HCEC 1CT (cell line): ENCODE data around the gene MFSD6L.
"Not testable (repeated sequence)": the region's sequence is repeated elsewhere in the genome, so short reads cannot be mapped to it uniquely, and the experiment has no call there.

Experiments used
- DNase-seq: peaks from one replicate; pipeline ENCODE4 v3.0.0-alpha.2; 2017

MFSD6L gene

GRCh38 chr17:8825802-8826201, 26.6 kb upstream of the MFSD6L start:
- DNase-seq: no peak

GRCh38 chr17:8823279-8823678, 24.1 kb upstream of the MFSD6L start:
- no peak for DNase-seq

- DNase-seq: no peak
Measured at GRCh38 chr17:8822401-8823035, 23.4 kb upstream of the MFSD6L start.

GRCh38 chr17:8821446-8822105, 22.4 kb upstream of the MFSD6L start:
- DNase-seq: no peak

- DNase-seq: no peak
Measured at GRCh38 chr17:8820311-8821010, 21.3 kb upstream of the MFSD6L start.

- no peak for DNase-seq
Measured at GRCh38 chr17:8818654-8819330, 19.6 kb upstream of the MFSD6L start.

GRCh38 chr17:8818047-8818446, 18.9 kb upstream of the MFSD6L start:
- DNase-seq: no peak

GRCh38 chr17:8806926-8807550, 7.9 kb upstream of the MFSD6L start:
- no peak for DNase-seq

- no peak for DNase-seq
Measured at GRCh38 chr17:8806253-8806925, 7.2 kb upstream of the MFSD6L start.

GRCh38 chr17:8805396-8805795, 6.2 kb upstream of the MFSD6L start:
- not testable (repeated sequence) for DNase-seq

- no peak for DNase-seq
Measured at GRCh38 chr17:8803531-8804420, 4.6 kb upstream of the MFSD6L start.

GRCh38 chr17:8801135-8801840, 2.1 kb upstream of the MFSD6L start:
- no peak for DNase-seq

GRCh38 chr17:8800656-8801055, 1.5 kb upstream of the MFSD6L start:
- no peak for DNase-seq

GRCh38 chr17:8799570-8800212, 526 bp upstream of the MFSD6L start:
- DNase-seq: no peak

GRCh38 chr17:8798176-8798845, 854 bp downstream of the MFSD6L start:
- DNase-seq: no peak

GRCh38 chr17:8797621-8798175, 1.5 kb downstream of the MFSD6L start:
- no peak for DNase-seq

- DNase-seq: no peak
Measured at GRCh38 chr17:8794636-8795035, 4.5 kb downstream of the MFSD6L start.

GRCh38 chr17:8793649-8794048, 5.5 kb downstream of the MFSD6L start:
- no peak for DNase-seq

GRCh38 chr17:8792646-8793045, 6.5 kb downstream of the MFSD6L start:
- no peak for DNase-seq
